Left lung (tissue), 10 donors: ENCODE data around the gene UTP3. TPM values are rescaled to one million over a fixed set of nuclear protein-coding genes. Genes with fewer than 3 reads are reported as not detected.

Experiments used
- ATAC-seq: fragments of 200-7000 bp; cut with Tn5 transposase; one replicate; pipeline ENCODE4 v1.9.1; 2020; ENCODE audit warnings: moderate library complexity
- DNase-seq, 4 donors: peaks; one replicate each; pipeline ENCODE4 v3.0.0-alpha.2; 2013 to 2020
- H3K27ac ChIP-seq, 2 donors: fragments of 200-600 bp; sonication (generic) in 1 of 2; one replicate each; pipeline versions ENCODE4 v1.5.0 to v1.8.0; 2020 to 2021
- H3K27me3 ChIP-seq, 2 donors: fragments of 200-600 bp; sonication (generic) in 1 of 2; one replicate each; pipeline versions ENCODE4 v1.5.0 to v1.8.0; 2020 to 2021
- H3K36me3 ChIP-seq, 2 donors: fragments of 200-600 bp; sonication (generic) in 1 of 2; one replicate each; pipeline versions ENCODE4 v1.5.0 to v1.8.0; 2020 to 2021
- H3K4me1 ChIP-seq, 2 donors: fragments of 200-600 bp; one replicate each; pipeline ENCODE4 v1.8.0; 2021
- H3K4me3 ChIP-seq, 2 donors: fragments of 200-600 bp; sonication (generic) in 1 of 2; one replicate each; pipeline versions ENCODE4 v1.5.0 to v1.8.0; 2020 to 2021; ENCODE audit warnings: mild to moderate bottlenecking in 1 of 2
- H3K9me3 ChIP-seq, 2 donors: fragments of 200-600 bp; sonication (generic) in 1 of 2; one replicate each; pipeline versions ENCODE4 v1.5.0 to v1.8.0; 2020 to 2021
- intact Hi-C, 2 donors: fragments of 100-400 bp; cut with DNase I; formaldehyde crosslinking; loops; one replicate each; pipeline versions ENCODE4 v1.11.2 to v1.14.2; 2022
- polyA plus RNA-seq, 6 donors: library from polyadenylated mRNA; unstranded; fragments of 120-200 nt; gene quantifications; one replicate each; pipeline ENCODE4 v1.2.1, GENCODE V29; 2013; ENCODE audit not compliant: insufficient read length in 6 of 6
- total RNA-seq, 2 donors: library from RNA; stranded (reverse); fragmentation: NEBNext Ultra II Directional; extraction: Animal tissue kit (Norgen Biotek cat#: 25700); gene quantifications; one replicate each; pipeline ENCODE4 v1.2.1, GENCODE V29; 2021
- TF ChIP-seq, protein P1 (sequence below), 2 donors: fragments of 200-600 bp; sonication (generic) in 1 of 2; IDR thresholded peaks; one replicate each; pipeline versions ENCODE4 v1.5.0 to v1.8.0; 2021; ENCODE audit warnings: antibody characterized with exemption in 2 of 2
- donor health status: DM: no; HTN: yes; CAD: no.
- donor health status: DM: no; HTN: no; CAD: no.

The UTP3 gene
- total and polyA plus RNA-seq, 8 donors = 21.5 to 36.6 (median 33.8) TPM

DNA sequence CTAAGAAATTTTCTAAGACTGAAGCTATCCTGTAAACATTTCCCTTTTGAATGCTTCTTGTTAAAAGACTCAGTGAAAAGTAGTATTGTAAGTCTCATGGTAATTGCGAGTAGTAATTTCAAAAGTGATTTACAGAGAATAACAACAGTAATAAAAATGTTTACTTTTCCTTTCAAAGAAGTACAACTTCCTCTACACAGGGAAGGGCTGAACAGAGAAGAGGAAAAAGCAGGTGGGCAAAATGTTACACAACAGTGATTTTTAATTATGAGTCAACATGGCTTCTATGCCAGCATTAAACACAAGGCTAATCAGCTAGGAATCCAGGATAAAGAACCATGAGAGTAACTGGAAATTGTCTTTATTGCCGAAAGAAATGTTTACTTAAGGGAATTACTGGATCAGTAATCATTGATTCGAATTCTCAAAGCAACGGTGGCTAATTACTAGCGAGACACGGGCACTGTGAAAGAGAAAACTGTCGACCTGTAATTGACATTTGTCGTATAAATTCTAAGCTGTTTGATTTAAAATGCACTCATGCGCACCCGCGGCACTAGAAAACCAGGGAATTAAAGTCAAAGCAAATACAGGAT, 15.4 kb downstream of the UTP3 start:
- ATAC-seq (peak; percentile 13), DNase-seq (peak in 2 of 4 donors; percentile 41 to 48)
- H3K9me3 ChIP-seq = no peaks in the 10 kb centered on the region
- TF ChIP-seq, protein P1, sequence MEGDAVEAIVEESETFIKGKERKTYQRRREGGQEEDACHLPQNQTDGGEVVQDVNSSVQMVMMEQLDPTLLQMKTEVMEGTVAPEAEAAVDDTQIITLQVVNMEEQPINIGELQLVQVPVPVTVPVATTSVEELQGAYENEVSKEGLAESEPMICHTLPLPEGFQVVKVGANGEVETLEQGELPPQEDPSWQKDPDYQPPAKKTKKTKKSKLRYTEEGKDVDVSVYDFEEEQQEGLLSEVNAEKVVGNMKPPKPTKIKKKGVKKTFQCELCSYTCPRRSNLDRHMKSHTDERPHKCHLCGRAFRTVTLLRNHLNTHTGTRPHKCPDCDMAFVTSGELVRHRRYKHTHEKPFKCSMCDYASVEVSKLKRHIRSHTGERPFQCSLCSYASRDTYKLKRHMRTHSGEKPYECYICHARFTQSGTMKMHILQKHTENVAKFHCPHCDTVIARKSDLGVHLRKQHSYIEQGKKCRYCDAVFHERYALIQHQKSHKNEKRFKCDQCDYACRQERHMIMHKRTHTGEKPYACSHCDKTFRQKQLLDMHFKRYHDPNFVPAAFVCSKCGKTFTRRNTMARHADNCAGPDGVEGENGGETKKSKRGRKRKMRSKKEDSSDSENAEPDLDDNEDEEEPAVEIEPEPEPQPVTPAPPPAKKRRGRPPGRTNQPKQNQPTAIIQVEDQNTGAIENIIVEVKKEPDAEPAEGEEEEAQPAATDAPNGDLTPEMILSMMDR (IDR thresholded peaks at IDR 0.05) = no peak
- intact Hi-C loops = no loop called here
- peaks cover 0 to 5% of the 10 kb centered on the region in 2 donors for H3K27me3 ChIP-seq
- peaks cover 4 to 38% of the 10 kb centered on the region in 2 donors for H3K4me1 ChIP-seq
- no peaks in the 10 kb centered on the region for H3K36me3 ChIP-seq
- H3K4me3 ChIP-seq = peak overlapping the region; percentile 73 to 77
- H3K27ac ChIP-seq = peak overlapping the region; percentile 95 to 97

DNA sequence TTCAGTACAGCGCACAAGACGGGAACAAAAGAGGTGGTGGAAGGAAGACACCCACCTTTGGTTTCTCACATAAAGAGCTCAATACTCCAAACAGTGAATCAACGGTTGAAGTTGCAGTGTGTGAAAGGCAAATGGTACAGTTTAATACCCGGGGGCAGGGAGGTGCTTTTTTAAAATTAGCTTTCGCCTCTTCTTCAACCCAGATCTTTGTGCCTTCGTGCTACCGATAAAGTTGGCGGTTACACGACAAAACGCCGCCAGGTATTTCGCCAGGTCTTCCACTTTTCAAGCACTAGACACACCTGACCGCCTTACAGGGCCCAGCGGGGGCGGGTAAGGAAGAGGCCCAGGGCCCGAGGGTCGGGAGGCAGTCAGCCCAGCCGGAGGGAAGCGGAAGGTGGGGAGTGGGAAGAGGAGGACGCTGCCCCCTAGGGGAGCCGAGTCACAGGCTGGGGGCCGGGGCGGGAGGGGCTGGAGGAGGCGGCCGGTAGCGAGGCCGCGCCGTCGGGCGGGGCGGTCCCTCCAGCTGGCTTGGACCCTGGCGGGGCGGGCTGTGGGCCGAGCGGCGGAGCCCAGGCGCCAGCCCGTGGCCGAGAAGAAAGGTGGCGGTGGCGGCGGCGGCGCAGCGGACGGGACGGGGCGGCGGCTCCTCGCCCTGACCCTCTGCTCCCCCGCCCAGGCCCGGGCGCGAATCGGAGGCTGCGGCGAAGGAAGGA, 16.0 kb downstream of the UTP3 start:
- Histone ChIP-seq H3K27ac (peak overlapping the region; percentile 95 to 97), H3K4me3 (peak overlapping the region; percentile 73 to 77), H3K36me3 (no peaks in the 10 kb centered on the region), H3K9me3 (no peaks in the 10 kb centered on the region), H3K27me3 (peaks cover 0 to 5% of the 10 kb centered on the region in 2 donors), H3K4me1 (peaks cover 4 to 38% of the 10 kb centered on the region in 2 donors)
- ATAC-seq (peak; percentile 83), DNase-seq (peak; percentile 76 to 94 (median 92))
- intact Hi-C loops = no loop called here
- TF ChIP-seq, protein P1 (IDR thresholded peaks at IDR 0.05) = peak in 1 of 2 donors; percentile 23

DNA sequence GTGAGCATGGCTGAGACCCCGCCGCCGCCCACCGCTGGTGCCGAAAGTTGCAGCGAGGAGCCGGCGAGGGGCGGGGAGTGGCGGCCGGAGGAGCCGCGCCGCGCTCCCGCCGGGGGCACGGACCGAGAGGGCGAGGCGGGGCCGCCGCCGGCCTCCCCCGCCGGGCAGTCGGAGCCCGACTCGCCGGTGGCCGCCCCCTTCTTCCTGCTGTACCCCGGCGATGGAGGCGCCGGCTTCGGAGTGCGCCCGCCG, 16.5 kb downstream of the UTP3 start:
- DNase-seq (no peak), ATAC-seq (peak; percentile 8)
- no peaks in the 10 kb centered on the region for H3K9me3 ChIP-seq
- peaks cover 0 to 5% of the 10 kb centered on the region in 2 donors for H3K27me3 ChIP-seq
- TF ChIP-seq, protein P1 (IDR thresholded peaks at IDR 0.05) = no peak
- peak overlapping the region; percentile 73 to 77 for H3K4me3 ChIP-seq
- H3K4me1 ChIP-seq = peaks cover 4 to 38% of the 10 kb centered on the region in 2 donors
- peak overlapping the region; percentile 95 to 97 for H3K27ac ChIP-seq
- H3K36me3 ChIP-seq = no peaks in the 10 kb centered on the region
- intact Hi-C loops = no loop called here

DNA sequence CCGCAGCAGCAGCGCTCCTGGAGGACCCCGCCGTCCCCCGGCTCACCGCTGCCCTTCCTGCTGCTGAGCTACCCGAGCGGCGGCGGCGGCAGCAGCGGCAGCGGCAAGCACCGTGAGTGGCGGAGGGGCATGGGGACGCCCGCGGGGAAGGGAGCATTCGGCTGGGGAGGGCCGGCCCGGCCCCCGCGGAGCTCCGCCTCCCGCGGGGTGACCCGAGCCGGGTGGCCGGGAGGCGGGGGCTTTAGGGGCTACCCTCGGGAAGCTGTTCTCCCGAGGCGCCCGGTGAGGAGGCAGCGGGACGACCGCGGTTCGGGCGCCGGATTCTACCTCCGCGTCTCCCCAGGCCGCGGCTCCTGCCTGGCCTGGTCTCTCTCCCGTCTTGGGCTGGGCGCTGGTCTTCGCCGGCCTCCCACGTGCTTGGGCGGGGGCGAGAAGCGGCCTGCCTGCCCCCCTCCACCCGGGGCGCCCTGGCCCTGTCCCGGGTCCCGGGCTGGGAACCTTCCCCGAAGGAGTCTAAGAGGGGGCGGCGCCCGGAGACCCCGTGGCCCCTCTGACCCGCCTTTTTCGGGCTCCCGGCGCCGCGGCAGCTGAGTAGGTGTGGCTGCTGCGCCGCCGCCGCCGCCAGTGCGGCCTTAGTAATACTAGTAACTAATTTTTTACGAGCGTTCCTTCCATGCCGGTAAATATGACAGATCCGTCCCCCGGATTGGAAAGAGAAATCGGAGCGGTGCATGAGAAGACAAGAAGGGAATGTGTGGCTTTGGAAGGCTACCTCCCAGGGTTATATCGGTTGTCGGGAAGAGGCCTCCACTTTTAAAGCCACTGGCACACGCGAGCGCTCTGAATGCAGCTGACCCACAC, 17.1 kb downstream of the UTP3 start:
- DNase-seq (peak; percentile 66 to 93 (median 82)), ATAC-seq (peak; percentile 79)
- Histone ChIP-seq H3K27me3 (peaks cover 0 to 5% of the 10 kb centered on the region in 2 donors), H3K4me3 (peak overlapping the region; percentile 73 to 77), H3K4me1 (peaks cover 4 to 41% of the 10 kb centered on the region in 2 donors), H3K27ac (peak overlapping the region; percentile 95 to 97), H3K36me3 (no peaks in the 10 kb centered on the region), H3K9me3 (no peaks in the 10 kb centered on the region)
- TF ChIP-seq, protein P1 (IDR thresholded peaks at IDR 0.05) = no peak
- intact Hi-C loops = no loop called here

DNA sequence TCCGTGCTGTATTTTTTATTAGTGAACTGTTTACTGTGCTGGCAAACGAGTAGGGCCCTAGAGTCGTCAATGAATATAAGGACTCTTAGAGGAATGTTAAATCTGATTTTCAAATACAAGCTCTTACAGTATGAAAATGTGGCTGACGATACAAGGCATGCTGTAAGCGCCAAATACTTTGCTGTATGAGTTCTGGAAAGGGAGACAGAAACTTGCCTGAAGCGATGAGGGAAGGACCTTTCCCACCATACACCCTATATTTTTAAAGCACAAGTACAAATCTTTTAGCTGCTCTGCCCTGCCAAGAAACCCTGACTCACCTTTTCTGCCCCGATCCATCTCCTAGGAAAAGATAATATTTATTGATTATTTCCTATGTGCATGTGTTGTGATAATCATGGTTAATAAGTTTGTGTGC, 17.7 kb downstream of the UTP3 start:
- Histone ChIP-seq H3K27me3 (peaks cover 0 to 5% of the 10 kb centered on the region in 2 donors), H3K4me3 (peak overlapping the region; percentile 73 to 77), H3K4me1 (peaks cover 4 to 41% of the 10 kb centered on the region in 2 donors), H3K9me3 (no peaks in the 10 kb centered on the region), H3K36me3 (no peaks in the 10 kb centered on the region), H3K27ac (peak overlapping the region; percentile 95 to 97)
- ATAC-seq (no peak), DNase-seq (peak in 1 of 4 donors; percentile 44)
- TF ChIP-seq, protein P1 (IDR thresholded peaks at IDR 0.05) = no peak
- intact Hi-C loops = no loop called here
